GOT3 (cell line): ENCODE data around the gene ZNF217.
"Not testable (repeated sequence)": the region's sequence is repeated elsewhere in the genome, so short reads cannot be mapped to it uniquely, and the experiment has no call there.

ENCODE experiments used
- DNase-seq: peaks from one replicate; lab custom pipeline; 2025; ENCODE audit warnings: mixed read lengths; lab: John Stamatoyannopoulos, UW

The ZNF217 gene

DNA sequence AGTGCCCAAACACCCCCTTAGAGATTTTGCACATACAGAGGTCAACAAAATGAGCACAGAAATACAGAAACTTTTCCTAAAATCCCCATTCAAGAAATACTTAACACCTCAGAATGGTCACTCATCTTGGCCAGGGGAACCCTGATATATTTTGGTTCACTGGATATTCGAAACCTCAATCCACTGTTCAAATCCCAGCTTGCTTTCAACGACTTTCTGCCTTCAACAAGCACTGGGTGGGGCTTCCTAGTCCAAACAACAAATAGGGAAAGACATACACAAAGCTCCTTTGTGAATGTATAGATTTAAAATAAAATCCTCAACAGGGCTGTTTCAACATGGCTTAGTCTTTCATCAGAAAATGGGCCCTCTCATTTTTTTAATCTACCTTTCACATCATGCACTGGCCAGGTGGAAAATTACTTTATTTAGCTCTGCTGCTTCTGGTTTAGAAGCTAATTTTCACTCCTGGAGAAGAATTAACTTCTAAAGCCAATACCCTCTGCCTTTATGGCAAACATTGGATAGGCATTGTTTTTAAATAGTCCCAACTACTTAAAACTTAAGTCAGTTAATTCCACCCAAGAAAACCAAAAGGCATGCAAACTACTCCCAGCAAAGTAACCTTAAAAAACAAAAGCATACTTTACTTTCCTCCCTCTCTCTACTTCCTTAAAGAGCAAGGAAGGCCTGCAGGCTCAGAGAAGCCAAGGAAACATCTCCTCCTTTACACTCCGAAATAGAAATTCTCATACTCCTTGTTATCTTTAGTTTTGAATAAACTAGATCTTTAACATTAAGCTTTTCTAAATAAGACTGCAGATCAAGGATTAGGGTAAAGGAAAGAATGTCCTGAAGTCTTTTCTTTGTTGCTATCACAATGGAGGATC, 9.7 kb downstream of the ZNF217 start:
- DNase-seq = not testable (repeated sequence)

DNA sequence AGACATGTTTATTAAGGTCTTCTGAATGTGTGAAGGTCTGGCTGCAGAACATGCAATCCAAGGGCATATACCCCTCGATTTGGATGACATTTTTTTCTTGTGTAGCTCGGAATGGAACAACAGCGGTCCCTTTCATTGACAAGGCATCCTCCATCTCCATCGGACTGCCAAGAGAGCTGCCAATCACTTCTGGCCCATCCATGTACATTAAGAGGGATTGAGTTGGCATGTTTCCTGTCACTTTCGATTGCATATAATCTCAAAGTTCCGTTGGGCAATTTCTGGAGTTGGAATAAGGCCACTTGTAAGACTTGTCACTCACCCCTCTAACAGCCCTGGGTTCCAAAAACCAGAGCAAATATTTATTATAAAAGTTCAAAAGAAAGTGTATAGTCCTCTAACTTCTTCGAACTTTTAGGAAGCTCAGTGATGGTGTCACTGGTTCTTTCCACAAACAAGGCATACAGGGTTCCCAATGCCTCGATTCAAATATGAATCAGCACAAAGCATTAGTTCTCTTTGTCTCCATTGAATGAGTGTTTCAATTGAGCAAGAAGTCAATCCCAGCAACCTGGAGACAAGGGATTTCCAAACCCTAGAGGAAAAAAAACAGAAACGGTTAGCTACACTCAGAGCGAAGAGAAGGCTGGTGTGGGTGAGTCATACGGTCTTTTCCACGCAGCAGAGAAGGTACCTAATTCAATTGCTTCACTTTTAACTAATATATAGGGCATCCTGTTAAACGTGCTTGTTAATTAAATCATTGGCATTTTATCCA, 10.9 kb downstream of the ZNF217 start:
- DNase-seq = no peak

DNA sequence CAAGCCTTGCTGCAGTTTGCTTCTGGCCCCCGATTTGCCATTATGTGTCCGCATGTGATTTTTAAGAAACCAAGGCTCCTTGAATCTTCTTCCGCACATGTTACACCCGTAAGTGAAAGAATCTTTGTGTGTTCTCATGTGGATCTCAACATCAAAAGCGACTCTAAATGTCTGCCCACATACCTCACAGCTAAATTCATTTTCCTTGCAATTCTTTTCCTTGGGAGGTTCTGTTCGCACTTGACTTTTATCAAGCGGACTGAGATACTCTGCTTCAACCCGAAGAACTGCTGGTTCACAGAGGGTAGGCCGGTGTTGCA, 11.4 kb downstream of the ZNF217 start:
- no peak for DNase-seq

DNA sequence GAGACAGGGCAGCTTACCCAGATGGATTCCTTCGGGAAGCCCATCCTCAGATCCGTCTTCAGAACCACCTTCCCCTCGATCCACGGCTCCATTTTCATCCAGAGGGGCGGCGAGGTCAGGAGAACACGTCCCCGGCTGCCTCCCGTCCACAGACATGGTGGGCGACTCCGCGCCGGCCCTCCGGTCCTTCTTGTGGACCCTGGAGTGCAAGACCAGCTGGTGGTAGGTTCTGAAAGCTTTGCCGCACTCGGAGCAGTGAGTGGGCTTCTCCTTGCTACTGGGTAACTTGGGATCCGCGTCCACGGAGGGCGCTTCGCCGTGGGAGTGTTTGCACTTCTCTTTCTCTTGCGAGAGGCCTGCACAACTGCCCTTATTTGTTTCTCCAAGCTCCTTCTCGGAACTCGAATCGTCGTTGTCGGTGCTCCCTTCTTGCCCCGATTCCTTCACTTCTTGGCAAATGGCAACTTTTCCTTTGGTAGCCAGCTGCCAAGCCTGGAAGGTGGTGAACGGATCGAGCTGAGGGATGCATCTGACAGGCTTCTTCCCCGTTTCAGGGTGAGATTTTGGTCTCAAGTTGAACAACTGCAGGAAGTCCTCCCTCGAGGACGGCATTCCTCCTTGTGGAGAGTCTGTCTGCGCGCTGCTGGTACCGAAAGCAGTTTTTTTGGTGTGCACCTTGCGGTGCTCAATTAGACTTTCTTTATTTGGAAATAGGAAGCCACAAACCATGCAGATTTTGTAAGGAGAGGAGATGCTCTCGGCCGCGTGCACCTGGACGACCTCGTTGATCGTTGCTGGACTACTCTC, 12.0 kb downstream of the ZNF217 start:
- DNase-seq = no peak

DNA sequence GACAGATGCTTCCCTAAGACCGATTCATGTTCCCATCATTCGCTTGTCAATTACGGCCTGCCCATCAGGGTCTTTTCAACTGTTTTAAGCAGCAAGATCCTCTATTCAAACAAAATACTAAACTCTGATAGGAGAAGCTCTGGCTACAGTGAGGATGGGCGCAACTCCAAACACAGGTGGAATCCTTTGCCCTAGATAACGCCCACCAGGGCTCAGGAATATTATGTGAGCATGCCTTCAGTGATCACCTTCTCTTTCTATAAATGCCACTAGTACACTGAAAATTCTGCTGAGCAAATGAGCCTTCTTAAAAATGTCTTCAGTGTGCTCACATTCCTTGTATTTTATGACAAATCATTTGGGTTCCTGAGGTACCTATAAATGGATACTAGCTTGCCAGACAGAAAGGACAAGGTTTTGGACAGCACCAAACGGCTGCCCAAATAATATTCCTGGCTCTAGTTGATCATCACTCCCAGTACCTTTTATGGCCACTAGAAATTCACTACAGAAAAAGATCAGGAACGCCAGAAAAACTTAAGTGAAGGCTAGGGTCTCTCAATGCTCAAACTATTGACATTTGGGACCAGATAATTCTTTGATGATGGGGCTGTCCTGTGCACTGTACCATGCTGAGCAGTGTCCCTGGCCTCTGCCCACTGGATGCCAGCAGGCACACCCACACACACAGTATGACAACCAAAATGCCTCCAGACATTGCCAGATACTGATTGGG, 13.1 kb downstream of the ZNF217 start:
- no peak for DNase-seq

DNA sequence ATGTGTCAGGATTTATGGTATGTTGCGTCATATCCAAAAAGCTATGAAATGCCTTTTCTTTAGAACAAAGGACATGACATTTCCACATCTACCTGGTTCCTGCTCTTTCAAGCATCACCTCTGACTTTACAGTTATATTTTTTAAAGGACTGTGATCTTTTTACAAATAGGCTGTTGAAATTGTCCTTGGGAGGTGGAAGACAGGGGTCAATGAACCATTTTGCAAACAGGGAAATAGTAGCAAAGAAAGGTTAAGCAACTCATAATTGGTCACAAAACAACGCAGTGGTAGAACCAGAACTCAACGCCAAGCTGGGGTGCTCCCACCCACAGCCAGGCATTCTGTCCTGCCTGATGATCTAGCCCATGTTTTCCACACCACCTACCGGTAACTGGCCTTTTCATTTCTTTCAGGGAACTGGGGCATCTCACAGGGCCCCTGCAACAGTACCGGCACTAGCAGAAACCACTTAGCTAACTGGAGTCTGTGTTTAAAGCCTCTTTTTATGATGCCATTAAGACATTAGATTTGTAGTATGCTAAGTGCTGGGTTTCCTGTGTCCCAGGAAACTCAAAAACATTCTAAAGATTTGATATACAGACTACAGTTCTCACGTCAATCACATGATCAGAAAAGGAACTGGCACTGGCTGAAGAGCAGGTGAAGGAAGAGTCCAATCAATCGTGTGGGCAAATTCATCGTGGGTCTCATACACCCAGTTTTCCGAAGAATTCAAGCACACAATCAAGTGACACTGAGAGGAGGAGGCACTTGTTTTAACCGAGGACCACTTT, 13.9 kb downstream of the ZNF217 start:
- no peak for DNase-seq

DNA sequence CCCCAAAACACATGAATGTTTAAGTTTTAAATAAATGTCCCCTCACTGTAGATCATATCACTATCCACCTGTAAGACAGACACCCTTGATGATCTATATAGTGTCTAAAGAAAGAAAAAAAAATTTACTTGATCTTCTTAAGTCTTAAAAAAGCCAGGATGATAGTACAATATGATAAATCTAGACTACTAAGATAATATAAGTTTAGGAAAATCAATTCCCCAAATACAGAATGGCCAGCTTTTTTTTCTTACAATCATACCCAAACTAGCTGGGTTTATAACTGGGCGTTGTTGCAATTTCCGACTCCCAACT, 14.4 kb downstream of the ZNF217 start:
- no peak for DNase-seq

DNA sequence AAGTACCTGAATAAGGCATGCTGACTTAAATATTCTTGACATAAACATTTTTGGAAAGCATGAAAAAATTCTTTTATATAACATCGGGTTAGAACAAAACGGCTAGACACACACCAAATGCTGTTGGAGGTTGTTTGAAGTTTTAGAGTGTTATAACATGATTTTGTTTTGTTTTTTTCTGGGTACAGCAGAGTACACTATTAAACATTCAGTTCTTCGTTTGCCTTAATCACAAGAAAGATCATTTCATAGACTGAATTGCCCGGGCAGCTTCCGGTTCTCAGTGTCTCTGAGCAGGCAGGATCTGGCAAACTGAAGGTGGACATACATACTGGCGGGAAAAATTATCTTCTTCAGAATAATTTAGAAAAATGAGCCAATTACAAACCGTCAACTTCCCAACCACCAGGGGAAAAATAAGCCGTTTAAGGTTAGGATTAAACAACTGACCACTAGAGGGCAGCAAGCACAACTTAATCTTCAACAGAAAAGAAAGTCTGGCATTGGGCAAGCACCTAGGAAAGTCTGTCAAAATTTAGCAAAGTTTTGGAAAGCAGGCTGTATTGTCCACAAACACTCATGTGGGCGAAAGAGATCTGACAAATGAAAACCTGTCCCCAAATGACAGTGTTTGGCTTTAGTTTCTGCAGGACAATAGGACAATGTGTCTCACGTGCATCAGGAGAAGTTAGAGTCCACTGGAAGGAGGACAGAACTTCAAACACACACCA, 15.0 kb downstream of the ZNF217 start:
- peak; percentile 44 for DNase-seq

DNA sequence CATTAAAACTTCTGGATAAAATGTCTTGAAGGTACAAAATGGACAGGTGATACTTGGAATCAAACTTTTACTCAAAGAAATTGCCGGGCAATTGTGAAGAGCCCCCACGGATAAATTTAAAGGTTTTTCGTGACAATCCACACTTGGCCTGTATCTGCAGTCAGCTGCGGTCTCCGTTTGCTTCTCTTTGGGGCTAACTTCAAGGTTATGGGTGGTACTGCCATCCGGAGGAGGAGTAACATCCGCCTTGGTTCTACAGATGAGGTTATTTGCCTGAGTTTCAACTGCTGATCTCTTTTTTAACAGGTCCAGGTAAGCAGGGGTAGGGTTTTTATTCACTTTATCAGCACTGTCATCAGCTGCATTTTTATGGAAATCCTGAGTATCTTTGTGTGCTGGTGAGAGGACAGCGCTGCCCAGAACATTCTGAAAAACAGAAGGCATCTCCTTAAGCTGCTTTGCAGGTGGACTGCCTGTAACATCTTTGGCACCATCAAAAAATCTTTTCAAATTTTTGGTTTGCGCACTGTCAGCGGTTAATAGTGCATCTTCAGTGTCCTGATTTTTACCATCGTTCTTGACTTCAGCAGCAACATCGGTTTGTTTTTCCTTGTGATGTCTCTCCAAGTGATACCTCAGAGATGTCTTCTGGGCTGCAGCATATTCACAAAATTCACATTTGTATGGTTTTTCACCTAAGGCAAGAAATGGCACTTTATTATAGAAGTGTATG, 16.9 kb downstream of the ZNF217 start:
- no peak for DNase-seq

DNA sequence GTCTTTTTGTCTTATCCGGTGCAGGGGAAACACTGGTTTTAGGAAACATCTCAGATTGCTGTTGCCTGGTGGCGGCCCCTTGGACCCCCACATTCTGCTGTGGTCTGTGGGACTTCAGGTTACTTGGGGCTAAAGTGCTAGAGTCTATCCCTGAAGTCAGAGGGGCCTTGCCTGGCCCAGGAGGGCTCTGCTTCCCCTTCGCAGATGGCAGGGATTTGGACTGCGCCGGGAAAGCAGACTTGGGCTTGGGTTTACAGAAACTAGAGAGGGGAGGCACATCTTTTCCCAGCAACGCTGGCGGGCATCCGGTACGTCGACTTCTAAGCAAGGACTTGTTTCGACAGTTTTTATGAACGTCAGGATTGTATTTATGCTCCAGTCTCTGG, 17.5 kb downstream of the ZNF217 start:
- no peak for DNase-seq

DNA sequence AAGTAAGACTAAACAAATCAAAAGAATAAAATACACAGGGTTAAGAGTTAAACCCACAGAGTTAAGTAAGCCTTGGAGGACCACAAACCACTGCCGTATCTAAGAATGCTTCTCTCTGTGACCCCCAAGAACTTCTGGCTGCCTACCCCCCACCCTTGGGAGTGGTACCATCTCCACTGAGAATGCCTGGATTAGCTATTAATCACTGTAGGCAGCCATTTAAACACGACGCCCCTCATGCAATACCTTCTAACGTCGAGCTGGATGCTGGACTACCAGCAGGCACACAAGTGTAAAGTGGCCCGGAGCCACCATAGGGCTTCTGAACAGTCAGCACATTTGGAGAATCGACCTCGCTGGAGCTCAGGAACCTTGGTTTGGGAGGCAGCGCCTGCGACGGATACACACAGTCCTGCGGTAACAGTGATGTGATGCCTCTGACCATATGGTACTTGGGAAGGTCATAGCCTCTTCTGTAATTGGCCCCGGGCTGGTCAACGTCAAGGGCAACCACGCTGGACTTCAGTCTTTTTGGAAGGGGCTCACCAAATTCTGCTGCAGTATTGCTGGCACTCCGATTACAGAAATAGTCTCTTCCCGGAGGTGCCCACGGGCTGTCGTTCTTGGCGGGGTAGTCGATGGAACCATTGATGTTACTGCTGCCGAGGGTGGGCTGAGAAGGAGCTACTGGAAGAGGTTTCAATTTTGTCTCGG, 18.0 kb downstream of the ZNF217 start:
- no peak for DNase-seq

DNA sequence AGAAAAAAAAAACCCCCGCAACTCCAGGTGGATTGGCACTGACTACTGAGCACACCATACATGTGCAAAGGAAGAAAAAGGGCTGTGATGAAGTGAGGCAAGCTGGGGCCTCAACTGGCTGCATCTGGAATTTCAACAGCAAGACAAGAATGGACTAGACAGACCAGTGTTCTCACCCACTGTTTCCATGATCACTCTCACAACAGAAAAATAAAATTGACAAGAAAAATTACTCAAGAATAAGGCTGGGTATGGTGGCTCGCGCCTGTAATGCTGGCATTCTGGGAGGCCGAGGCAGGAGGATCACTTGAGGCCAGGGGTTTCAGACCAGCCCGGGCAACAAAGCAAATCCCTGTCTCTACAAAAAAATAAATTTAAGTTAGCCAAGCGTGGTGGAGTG, 18.8 kb downstream of the ZNF217 start:
- no peak for DNase-seq

DNA sequence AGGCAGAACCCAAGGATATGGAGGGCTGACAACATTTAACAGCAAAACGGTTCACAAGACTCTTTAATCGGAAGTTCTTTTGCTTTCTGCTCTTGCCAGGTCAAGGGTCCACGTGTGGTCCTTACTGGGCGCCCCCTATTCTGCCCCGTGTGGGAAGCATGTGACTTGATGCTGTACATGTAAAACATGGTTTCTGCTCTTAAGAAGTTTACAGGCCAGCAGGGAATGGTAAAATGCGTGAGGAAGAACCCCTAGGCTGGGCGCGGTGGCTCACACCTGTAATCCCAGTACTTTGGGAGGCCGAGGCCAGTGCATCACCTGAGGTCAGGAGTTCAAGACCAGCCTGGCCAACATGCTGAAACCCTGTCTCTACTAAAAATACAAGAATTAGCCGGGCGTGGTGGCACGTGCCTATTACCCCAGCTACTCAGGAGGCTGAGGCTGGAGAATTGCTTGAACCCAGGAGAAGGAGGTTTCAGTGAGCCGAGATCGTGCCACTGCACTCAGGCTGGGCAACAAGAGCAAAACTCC, 19.3 kb downstream of the ZNF217 start:
- no peak for DNase-seq

DNA sequence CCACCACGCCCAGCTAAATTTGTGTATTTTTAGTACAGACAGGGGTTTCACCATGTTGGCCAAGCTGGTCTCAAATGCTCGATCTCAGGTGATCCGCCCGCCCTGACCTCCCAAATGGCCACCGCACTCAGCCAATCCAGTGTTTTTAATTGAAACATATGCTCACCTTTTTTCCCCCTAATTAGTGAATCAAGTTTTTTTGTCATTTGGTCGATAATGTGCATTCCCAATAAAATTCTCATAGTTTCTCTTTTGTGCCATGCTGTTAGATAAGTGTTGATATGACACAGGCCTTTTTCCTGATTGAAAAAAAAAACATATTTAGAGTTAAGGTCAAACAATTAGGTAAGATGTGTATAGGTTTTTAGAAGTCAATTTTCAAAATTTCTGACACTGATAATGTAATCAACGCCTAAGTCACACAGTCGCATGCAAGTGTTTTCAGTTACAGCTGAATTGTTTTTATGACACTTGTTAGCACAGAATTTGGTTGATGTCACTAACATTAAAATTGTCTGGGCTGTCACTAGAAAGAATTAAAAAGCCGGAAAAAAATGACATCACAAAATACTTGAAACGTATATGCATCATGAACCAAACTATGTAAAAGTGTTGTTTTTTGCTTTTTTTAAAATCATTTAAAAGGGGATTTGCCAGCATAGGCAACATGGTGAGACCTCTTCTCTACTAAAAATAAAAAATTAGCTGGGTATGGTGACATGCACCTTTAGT, 21.9 kb downstream of the ZNF217 start:
- DNase-seq = no peak

DNA sequence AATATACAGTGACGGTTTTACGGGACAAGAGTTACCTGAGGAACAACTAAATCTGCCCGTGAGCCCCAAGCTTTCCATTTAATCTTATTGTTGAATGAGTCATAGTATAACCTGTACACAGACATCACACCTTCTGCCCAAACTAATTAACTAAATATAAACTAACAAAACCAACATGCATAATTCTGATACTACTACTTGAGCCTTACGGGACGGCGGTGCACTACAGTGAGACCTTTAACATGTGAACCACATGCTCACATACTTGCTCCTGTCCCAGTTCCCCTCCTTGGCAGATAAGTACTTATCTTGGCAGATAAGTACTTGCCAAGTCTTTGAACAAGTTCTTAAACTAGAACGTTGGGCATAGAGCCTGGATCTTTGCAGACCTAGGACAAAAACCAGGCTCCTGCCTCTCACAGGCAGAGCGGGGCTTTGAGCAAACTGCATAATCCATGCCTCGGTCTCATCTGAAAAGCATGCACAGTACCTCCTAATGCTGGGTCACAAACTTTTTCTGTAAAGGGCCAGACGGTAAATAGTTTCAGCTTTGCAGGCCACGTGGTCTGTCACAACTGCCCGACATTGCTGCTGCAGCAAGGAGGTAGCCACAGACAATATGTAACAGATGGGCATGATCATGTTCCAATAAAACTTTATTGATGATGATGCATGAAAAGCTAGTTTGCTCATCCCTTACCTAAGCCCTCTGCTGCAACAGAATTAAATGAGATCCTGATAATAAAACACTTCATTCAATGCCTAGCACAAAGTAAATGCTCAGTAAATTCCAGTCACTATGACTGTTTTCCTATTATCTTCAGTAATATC, 23.0 kb downstream of the ZNF217 start:
- no peak for DNase-seq

DNA sequence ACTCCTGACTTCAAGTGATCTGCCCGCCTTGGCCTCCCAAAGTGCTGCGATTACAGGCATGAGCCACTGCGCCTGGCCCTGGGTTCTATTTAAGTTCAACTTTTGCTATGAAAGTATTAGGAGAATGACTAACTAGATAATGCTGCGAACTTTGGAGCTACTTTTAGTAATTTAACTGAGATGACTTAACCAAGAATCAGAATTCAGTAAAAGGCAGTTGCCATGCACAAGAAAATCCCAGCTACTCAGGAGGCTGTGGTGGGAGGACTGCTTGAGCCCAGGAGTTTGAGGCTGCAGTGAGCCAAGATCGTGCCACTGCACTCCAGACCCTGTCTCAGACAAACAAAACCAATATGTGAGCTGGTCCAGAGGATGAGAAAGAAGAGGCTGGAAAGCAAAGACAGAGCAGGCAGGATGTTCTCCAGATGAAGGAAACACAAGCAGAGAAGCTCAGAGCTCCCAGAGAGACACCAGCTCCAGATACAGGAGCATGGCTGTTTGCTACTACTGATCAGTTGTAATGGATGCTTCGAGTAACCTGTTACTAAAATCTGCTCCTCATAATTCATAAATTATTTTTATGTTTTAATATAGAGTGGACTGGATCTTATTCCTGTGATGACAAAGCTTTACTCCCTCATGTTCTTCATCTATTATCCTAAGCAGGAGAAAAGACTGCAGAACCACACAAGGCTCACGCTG, 23.9 kb downstream of the ZNF217 start:
- no peak for DNase-seq

DNA sequence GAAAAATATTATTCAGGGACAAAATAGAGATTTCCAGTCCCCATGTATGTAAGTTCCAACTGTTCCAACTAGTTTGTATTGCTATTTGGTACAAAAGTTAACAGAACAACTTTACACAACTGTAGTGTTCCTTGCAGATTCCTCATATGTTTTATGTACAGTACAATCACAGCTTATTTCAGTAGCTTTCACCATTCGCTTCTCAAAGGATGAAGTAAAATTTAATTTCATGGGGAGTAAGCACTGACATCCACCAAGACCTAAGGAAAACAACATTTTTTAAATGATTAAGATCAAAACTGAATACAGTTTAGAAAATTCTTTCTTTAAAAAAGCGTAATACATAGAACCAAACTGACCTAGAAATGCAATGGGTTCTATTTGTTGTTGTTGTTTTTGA, 24.6 kb downstream of the ZNF217 start:
- DNase-seq = no peak
